Measurements from ENCODE around the gene FGF1.

Gene FGF1

DNA sequence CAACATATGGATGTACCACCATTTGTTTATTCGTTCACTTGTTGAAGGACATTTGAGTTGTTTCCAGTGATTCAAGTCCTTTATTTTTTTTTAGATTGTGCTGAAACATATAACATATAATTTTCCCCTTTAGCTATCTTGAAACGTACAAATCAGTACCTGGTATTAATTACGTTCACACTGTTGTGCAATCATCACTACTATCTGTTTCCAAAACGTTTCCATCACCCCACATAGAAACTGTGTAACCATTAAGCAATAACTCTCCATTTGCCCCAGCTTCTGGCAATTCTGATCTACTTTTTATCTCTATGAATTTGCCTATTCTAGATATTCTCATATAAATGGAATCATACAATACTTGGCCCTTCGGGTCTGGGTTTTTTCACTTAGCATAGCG lies 116.0 kb downstream of the FGF1 start:
- no peak for DNase-seq

GRCh38 chr5:142568996-142569335 lies 116.9 kb downstream of the FGF1 start:
- DNase-seq: no peak

GRCh38 chr5:142568283-142568995 lies 117.5 kb downstream of the FGF1 start:
- DNase-seq: no peak

- no peak for DNase-seq
These were observed 124.3 kb downstream of the FGF1 start for GRCh38 chr5:142561486-142562097.

DNA sequence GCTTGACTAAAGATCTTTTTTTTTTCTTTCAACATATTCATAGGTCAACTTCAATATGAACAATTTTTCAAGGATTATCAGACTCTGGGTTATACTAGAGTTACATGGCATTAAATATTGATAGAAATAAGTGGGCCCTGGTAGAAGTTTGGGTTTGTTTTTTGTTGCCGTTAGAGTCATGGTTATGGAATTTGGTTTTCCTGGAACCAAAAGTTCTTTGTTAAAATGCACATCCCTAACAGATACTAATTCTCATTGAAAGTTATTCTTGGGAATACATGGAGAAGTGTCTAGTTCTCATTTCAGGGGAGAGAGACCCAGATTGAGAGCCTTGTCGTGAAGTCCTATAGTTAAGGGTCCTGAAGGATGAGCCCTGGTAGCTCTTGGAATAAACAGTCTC lies 124.9 kb downstream of the FGF1 start:
- DNase-seq: no peak

GRCh38 chr5:142552107-142552506 lies 133.8 kb downstream of the FGF1 start:
- no peak for DNase-seq

- no peak for DNase-seq
These were observed 134.4 kb downstream of the FGF1 start for GRCh38 chr5:142551338-142552067.

GRCh38 chr5:142550471-142550870 lies 135.4 kb downstream of the FGF1 start:
- no peak for DNase-seq

- DNase-seq: no peak
These were observed 136.1 kb downstream of the FGF1 start for GRCh38 chr5:142549834-142550233.

GRCh38 chr5:142548739-142549275 lies 137.1 kb downstream of the FGF1 start:
- DNase-seq: no peak

DNA sequence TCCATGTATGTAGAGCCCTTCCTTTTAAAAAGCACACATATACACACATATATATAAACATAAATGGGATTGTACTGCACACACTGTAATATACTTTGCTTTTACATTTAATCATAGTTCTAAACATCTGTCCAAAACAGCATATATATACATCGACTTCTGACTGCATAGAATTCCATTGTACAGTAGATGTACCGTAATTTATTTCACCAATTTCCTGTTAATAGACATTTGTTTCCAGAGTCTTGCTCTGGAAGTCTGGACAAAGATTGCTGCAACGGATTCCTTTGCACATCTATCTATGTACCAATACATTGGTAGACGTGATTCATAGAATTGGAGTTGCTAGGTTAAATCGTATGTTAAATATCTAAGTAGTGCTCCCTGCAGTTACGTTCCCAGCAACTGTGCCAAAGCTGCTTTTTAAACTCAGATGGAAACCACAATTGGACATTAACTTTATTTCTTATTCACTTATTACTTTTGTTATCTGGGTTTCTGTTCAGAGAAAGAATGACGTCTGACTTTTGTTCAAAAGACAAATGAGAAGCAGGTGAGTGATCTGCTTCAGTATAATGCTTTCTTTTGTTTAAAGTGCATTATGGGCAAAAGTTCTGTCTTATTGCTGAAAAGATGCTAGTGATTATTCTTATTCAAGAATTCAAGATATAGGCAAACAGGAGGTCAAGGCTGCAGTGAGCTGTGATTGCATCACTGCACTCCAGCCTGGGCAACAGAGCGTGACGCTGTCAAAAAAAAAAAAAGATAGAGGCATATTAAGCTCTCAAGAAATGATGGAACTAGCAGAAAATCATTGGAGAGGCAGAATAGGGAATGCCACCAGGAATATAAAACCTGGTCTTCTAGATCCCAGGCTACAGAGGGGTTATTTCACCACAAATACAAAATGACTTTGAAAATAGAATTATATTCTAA lies 138.2 kb downstream of the FGF1 start:
- DNase-seq: no peak

GRCh38 chr5:142545650-142546322 lies 140.1 kb downstream of the FGF1 start:
- DNase-seq: no peak

GRCh38 chr5:142544946-142545649 lies 140.8 kb downstream of the FGF1 start:
- no peak for DNase-seq

- no peak for DNase-seq
These were observed 141.7 kb downstream of the FGF1 start for GRCh38 chr5:142544071-142544753.

GRCh38 chr5:142542906-142543305 lies 143.0 kb downstream of the FGF1 start:
- DNase-seq: no peak

Data from T-helper 9 cell (primary cell).